Measurements from ENCODE around the gene C1orf21. TPM values are rescaled to one million over a fixed set of nuclear protein-coding genes. Genes with fewer than 3 reads are reported as not detected.

C1orf21 gene
- total RNA-seq, 1 experiment from 2014 or later: 0.15 TPM

DNA sequence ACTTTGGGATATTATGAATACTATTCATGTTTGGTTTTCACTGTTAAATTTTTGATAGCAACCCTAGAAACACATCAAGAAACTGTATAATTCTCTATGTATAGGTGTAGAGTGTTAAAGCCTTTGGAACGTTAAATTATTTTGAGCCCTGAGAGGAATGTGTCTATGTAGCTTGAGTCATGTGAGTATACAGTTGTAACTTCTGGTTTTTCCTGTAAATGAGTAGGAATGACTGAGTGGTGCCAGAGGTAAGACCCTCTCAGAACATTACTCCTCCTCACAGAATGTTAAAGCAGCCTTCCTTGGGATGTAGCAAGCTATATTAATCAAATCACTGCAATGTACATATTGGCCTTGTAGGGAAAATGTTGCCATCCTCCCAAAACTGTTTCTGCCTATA, 69.0 kb downstream of the C1orf21 start:
- Histone ChIP-seq H3K9me3 (ENCODE audit: control insufficient read depth, insufficient read depth, low read depth, low read length) (no peaks in the 10 kb centered on the region), H3K4me1 (ENCODE audit: control insufficient read depth, insufficient read depth, low read length) (no peaks in the 10 kb centered on the region), H3K27me3 (ENCODE audit: control insufficient read depth, insufficient read depth, low read length) (no peaks in the 10 kb centered on the region; the same call in 1 of the 2 replicates), H3K27ac (ENCODE audit: low read length) (no peak overlapping the region), H3K36me3 (ENCODE audit: control insufficient read depth, insufficient read depth, low read length) (no peaks in the 10 kb centered on the region), H3K4me3 (ENCODE audit: low read depth in 2 of 2, low read length in 2 of 2) (no peak overlapping the region)
- POLR2A ChIA-PET: no interaction called here
- CTCF ChIA-PET: no interaction called here
- intact Hi-C loops (cut with micrococcal nuclease; ENCODE audit: unreplicated experiment) (no loop called here), in situ Hi-C loops (cut with HindIII; ENCODE audit: low pct_unique_long_range_greater_than_20kb, low sequenced_read_pairs) (no loop called here)
- DNase-seq (ENCODE audit: low read depth, low spot score) (no peak), ATAC-seq (no peak)
- TF ChIP-seq, protein P1, sequence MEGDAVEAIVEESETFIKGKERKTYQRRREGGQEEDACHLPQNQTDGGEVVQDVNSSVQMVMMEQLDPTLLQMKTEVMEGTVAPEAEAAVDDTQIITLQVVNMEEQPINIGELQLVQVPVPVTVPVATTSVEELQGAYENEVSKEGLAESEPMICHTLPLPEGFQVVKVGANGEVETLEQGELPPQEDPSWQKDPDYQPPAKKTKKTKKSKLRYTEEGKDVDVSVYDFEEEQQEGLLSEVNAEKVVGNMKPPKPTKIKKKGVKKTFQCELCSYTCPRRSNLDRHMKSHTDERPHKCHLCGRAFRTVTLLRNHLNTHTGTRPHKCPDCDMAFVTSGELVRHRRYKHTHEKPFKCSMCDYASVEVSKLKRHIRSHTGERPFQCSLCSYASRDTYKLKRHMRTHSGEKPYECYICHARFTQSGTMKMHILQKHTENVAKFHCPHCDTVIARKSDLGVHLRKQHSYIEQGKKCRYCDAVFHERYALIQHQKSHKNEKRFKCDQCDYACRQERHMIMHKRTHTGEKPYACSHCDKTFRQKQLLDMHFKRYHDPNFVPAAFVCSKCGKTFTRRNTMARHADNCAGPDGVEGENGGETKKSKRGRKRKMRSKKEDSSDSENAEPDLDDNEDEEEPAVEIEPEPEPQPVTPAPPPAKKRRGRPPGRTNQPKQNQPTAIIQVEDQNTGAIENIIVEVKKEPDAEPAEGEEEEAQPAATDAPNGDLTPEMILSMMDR (IDR thresholded peaks at IDR 0.05): no peak
- TF ChIP-seq POLR2AphosphoS5 (IDR thresholded peaks at IDR 0.05; ENCODE audit: low read depth, low read length) (no peak), SIN3A (IDR thresholded peaks at IDR 0.05; ENCODE audit: borderline replicate concordance, insufficient read depth, low read depth, low read length) (no peak), TCF7L2 (IDR thresholded peaks at IDR 0.05; ENCODE audit: low read depth, low read length) (no peak)
- TF ChIP-seq, protein P2, sequence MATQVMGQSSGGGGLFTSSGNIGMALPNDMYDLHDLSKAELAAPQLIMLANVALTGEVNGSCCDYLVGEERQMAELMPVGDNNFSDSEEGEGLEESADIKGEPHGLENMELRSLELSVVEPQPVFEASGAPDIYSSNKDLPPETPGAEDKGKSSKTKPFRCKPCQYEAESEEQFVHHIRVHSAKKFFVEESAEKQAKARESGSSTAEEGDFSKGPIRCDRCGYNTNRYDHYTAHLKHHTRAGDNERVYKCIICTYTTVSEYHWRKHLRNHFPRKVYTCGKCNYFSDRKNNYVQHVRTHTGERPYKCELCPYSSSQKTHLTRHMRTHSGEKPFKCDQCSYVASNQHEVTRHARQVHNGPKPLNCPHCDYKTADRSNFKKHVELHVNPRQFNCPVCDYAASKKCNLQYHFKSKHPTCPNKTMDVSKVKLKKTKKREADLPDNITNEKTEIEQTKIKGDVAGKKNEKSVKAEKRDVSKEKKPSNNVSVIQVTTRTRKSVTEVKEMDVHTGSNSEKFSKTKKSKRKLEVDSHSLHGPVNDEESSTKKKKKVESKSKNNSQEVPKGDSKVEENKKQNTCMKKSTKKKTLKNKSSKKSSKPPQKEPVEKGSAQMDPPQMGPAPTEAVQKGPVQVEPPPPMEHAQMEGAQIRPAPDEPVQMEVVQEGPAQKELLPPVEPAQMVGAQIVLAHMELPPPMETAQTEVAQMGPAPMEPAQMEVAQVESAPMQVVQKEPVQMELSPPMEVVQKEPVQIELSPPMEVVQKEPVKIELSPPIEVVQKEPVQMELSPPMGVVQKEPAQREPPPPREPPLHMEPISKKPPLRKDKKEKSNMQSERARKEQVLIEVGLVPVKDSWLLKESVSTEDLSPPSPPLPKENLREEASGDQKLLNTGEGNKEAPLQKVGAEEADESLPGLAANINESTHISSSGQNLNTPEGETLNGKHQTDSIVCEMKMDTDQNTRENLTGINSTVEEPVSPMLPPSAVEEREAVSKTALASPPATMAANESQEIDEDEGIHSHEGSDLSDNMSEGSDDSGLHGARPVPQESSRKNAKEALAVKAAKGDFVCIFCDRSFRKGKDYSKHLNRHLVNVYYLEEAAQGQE (IDR thresholded peaks at IDR 0.05; ENCODE audit: insufficient read depth in 1 of 2, low read depth in 2 of 2, low read length in 1 of 2): no peak
- BruUV-seq (replicated peaks): no TSS peak

DNA sequence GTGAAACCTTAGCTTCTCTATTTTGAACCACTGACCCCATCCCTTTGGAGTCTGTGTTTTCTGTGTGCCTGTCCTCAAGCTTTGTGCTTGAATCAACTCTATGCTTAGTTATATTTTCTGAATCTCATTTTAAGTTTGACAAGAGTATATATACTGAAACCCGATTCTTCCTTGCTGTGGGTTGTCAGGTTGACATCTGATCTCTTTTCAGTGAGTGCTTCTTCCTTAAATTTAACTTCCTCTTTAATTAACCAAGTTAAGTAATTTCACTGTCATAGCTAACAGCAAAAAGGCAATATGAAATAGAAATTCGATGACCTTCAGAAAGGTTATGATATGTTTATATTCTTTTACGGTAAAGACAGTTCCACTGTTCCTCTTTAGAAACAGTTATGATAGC, 69.4 kb downstream of the C1orf21 start:
- no peak overlapping the region for H3K27ac ChIP-seq (ENCODE audit: low read length)
- no peaks in the 10 kb centered on the region; the same call in 1 of the 2 replicates for H3K27me3 ChIP-seq (ENCODE audit: control insufficient read depth, insufficient read depth, low read length)
- no peaks in the 10 kb centered on the region for H3K9me3 ChIP-seq (ENCODE audit: control insufficient read depth, insufficient read depth, low read depth, low read length)
- DNase-seq (ENCODE audit: low read depth, low spot score): no peak
- BruUV-seq (replicated peaks): no TSS peak
- intact Hi-C loops (cut with micrococcal nuclease; ENCODE audit: unreplicated experiment) (no loop called here), in situ Hi-C loops (cut with HindIII; ENCODE audit: low pct_unique_long_range_greater_than_20kb, low sequenced_read_pairs) (no loop called here)
- ATAC-seq: no peak
- TF ChIP-seq TCF7L2 (IDR thresholded peaks at IDR 0.05; ENCODE audit: low read depth, low read length) (no peak), POLR2AphosphoS5 (IDR thresholded peaks at IDR 0.05; ENCODE audit: low read depth, low read length) (no peak), SIN3A (IDR thresholded peaks at IDR 0.05; ENCODE audit: borderline replicate concordance, insufficient read depth, low read depth, low read length) (no peak)
- TF ChIP-seq, protein P2 (IDR thresholded peaks at IDR 0.05; ENCODE audit: insufficient read depth in 1 of 2, low read depth in 2 of 2, low read length in 1 of 2): no peak
- TF ChIP-seq, protein P1 (IDR thresholded peaks at IDR 0.05): no peak
- no peak overlapping the region for H3K4me3 ChIP-seq (ENCODE audit: low read depth in 2 of 2, low read length in 2 of 2)
- no peaks in the 10 kb centered on the region for H3K4me1 ChIP-seq (ENCODE audit: control insufficient read depth, insufficient read depth, low read length)
- CTCF ChIA-PET: no interaction called here
- H3K36me3 ChIP-seq (ENCODE audit: control insufficient read depth, insufficient read depth, low read length): no peaks in the 10 kb centered on the region
- POLR2A ChIA-PET: no interaction called here

Measured in Panc1 (cell line).